ENCODE measurements around the gene L1CAM.

DNA sequence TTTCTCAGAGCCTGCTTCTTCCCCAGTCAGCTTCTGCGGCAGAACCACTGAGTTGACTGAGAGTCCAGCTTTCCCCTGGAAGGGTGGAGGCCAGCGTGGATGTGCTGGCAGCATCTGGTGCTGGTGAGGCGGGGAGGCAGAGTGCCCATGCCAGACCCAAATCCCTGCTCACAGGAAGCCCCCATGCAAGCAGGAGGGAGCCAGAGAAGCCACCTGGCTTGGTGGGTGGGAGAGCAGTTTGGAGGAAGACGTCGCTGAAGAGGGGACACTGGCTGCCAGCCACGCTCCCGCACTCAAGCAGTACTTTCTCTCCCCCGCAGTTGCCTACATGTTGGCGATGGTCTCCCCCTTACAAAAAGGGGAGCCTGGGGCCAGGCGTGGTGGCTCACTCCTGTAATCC lies 61.6 kb downstream of the L1CAM start:
- TF ChIP-seq CTCF (IDR thresholded peaks at IDR 0.05; ENCODE audit: insufficient read depth, low read length, poor library complexity, severe bottlenecking) (no peak), EZH2phosphoT487 (conservative IDR thresholded peaks at IDR 0.05; ENCODE audit: low read length) (no peak)
